CD4-positive, alpha-beta T cell treated with Interleukin-2 at 100 ng/mL for 4 hours (primary cell): ENCODE results near the gene HEBP1.
"Not testable (repeated sequence)": the region's sequence is repeated elsewhere in the genome, so short reads cannot be mapped to it uniquely, and the experiment has no call there.

Experiments
- DNase-seq: peaks from one replicate; pipeline ENCODE4 v3.0.0-alpha.2; 2020; ENCODE audit warnings: low spot score

HEBP1 gene, protein sequence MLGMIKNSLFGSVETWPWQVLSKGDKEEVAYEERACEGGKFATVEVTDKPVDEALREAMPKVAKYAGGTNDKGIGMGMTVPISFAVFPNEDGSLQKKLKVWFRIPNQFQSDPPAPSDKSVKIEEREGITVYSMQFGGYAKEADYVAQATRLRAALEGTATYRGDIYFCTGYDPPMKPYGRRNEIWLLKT

DNA sequence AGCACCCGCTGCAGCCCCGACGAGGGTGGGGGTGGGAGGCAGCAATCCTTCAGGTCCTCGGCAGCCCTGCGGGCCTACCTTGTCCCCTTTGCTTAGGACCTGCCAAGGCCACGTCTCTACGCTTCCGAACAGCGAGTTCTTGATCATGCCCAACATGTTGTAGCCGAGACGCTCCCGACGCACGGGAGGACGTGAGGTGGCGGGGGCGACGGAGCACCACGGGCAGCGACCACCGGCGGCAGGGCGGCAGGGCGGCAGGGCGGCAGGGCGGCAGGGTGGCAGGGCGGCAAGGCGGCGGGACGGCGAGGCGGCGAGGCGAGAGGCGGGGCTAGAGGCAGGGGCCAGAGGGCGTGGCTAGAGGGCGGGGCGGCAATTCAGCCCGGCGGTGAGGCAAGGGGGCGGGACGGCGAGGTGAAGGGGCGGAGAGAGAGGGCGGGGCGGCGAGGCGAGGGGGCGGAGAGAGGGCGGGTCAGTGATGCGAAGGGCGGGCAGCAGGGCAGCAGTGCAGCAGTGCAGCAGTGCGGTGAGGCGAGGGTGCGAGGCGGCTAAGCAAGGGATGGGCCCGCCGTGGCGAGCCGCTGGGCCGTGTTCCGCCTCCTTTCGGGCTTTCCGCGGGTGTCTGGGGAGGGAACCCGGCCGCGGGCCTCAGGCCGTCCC lies at the start of gene HEBP1:
TSS of gene HEBP1 (minus strand) at position 307 of the 657 bp plus-strand sequence. CDS start at position 156, 151 bp downstream.
- peak; percentile 95 for DNase-seq

DNA sequence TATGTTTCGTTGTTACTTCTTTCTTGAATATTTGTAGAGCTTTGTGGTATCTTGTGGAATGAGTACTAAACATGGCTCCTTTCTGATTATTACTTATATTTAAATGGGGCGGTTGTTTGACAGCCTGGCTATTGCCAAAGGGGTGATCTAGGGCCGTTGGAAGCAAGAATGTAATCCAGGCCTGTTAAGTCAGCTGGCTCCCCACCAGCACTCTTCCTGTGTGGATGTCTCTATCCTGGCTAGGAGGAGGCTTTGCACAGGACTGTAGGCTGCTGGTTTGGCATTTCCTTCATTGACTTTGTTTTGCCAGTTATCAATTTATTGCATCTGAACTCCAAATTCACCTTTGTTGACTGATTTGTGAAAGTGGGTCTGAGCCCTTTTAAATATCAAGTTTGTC lies 49.8 kb upstream of the HEBP1 start:
- no peak for DNase-seq

DNA sequence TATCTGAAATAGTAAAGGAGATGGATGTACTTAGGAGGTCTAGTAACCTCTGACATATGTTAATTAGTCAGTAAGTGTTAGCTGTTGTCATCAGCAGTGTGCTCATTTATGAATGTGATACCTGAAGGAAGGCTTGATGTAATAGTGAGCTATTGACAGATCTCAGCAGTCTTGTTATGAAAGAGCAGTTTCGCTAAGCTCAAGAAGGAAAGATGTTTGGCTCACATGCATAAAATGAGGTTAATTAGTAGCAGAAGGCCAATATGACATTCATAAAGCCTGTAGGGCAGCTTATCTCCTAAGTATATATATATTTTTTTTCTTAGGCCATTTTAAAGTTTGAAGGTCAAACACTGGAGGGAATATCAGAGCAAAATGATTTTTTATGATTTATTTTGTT lies 46.9 kb upstream of the HEBP1 start:
- DNase-seq: no peak

DNA sequence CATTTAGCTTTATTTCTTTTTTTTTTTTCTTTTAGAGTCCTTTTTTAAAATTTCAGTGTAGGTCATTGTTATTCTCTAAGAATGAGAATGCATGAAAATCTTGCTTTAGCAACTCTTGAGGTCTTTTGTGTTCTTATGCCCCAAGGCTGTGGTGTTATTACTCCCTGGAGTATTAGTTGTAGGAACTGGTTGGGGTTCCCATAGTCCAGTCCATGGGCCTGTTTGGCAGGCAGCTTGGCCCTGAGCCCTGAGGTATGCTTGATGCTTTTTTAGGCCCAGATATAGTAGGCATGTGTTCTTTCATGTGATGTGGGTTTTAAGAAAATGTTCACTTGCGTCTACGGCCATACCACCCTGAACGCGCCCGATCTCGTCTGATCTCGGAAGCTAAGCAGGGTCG lies 45.8 kb upstream of the HEBP1 start:
- no peak for DNase-seq

GRCh38 chr12:13044906-13045299 lies 44.8 kb upstream of the HEBP1 start:
- no peak for DNase-seq

GRCh38 chr12:13044002-13044905 lies 44.2 kb upstream of the HEBP1 start, which contains the start of gene FAM234B:
FAM234B (plus strand) TSS chr12:13044381; CDS start chr12:13044404, 23 bp downstream.
- DNase-seq: peak; percentile 71

- DNase-seq: no peak
These were observed 42.7 kb upstream of the HEBP1 start for GRCh38 chr12:13042666-13043230.

- DNase-seq: no peak
These were observed 41.2 kb upstream of the HEBP1 start for GRCh38 chr12:13041224-13041623.

DNA sequence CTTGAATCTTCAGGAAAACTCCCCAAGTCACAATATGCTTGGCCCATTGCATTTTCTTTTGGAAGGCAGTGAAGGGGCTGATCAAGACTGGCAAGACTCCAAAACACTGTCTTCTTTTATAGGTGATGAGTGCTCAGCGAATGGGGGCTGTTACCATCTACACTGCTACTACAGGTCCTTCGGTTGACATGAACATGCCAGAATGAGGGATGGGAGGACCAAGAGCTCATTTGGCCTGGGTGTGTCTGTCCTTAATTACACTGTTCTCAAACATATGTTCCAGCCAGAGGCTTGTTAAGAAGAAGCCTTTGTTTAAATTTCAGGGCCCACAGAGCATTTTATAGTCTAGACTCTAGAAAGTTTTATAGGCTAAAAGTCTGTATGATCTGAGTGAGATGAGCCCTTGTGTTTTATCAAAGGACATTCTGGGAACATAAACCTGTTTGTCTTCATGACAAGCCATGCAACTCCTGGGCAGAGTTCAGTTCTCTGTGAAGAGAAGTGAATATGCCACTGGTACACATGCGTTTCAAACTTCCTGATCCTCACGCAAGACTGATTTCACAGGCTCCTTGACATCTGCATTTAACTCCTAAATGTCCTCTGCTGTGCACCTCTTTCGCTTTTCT lies 39.4 kb upstream of the HEBP1 start:
- DNase-seq: no peak

GRCh38 chr12:13038491-13039161 lies 38.6 kb upstream of the HEBP1 start:
- no peak for DNase-seq

DNA sequence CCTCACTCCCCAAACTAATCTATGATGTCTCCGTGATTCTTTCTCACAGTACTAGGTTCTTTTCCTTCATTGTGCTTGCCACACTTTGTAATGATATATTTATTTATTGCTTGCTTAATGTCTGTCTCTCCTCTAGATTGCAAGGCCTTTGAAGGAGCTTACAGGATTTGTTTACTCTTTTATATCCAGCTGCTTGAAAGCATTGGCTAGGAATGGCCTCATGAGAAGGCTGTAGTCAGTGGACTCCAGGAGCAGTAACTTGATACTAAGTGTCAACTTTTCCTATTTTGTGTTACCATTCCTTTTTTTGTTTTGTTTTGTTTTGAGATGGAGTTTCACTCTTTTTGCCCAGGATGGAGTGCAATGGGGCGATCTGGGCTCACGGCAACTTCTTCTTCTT lies 36.8 kb upstream of the HEBP1 start:
- no peak for DNase-seq

GRCh38 chr12:13035335-13035734 lies 35.3 kb upstream of the HEBP1 start:
- DNase-seq: not testable (repeated sequence)

GRCh38 chr12:13033476-13033875 lies 33.4 kb upstream of the HEBP1 start:
- DNase-seq: no peak

DNA sequence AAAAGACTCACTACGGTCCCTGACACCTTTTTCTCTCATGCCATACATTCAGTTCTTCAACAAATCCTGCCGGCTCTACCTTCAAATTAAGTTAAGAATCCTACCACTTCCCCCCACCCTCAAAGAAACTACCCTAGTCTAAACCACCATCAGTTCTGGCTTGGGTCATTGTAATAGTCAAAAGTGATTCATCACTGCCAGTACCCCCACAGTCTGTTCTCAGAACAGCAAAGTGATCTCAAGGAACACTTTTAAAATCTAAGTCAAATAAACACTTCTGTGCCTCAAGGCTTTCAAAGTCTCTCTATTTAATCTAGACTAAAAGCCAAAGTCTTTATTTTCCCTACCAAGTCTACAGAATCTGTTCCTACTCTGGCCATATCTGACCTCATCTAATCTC lies 32.1 kb upstream of the HEBP1 start:
- no peak for DNase-seq

- no peak for DNase-seq
These were observed 30.7 kb upstream of the HEBP1 start for GRCh38 chr12:13030541-13031291.

DNA sequence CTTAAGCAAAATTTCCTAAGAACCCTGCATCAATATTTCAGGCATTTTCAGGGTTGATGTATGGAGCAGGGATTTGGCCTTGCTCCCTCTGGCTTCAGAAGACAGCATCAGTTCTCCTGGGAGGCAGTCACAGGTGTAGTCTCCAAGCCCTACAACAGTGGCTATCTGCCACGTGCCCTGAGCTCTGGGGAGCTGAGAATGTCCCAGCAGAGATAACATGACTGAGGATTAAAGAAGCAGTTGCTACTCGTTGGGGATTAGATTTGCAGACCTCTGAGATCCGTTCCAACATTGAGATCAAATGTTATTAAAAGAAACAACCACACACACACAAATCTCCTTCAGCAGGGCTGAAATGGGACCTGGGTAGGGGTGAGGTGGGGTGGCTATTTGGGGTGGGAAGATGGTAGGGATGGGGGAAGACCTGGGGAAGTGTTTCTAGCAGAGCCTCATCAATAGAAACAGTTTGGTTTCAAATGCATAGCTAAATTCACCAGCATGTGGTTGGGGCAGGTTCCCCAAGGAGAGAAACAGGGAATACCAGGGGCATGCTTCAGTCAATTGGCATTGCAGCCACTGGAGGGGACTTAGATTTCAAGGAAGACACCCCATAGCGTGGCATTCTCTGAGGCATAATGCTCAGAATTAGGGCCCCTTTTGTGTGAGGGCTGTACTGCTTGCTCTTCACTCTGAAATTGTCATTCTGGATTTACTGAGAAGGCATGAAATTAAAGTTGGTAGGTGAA lies 28.9 kb upstream of the HEBP1 start:
- no peak for DNase-seq

GRCh38 chr12:13027508-13027907 lies 27.4 kb upstream of the HEBP1 start:
- no peak for DNase-seq

- DNase-seq: no peak
These were observed 27.0 kb upstream of the HEBP1 start for GRCh38 chr12:13027032-13027431.

GRCh38 chr12:13026286-13026685 lies 26.2 kb upstream of the HEBP1 start:
- DNase-seq: no peak

DNA sequence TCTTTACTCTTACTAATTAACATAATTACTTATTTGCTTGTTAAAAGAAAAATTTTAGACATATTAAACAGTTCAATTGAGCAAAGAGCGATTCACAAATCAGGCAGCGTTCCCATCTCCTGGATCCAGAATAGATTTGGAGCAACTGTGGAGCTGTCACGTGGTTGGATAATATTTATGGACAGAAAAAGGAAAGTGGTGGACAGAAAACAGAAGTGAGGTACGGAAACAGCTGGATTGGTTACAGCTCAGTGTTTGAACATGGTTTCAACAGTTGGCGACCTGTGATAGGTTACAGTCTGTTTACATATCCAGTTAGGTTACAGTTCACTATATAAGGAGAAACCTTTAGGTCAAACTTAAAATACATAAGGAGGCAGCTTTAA lies 24.5 kb upstream of the HEBP1 start:
- no peak for DNase-seq
